Measurements from ENCODE around the gene SNX5. TPM values are rescaled to one million over a fixed set of nuclear protein-coding genes. Genes with fewer than 3 reads are reported as not detected.

Gene SNX5
- total and polyA plus RNA-seq, 10 of the 15 experiments (the other 5 are each of a cell fraction or from before 2014, with no cell fraction given) = 92.9 to 316 (median 245) TPM

GRCh38 chr20:17917832-17918618 is 50.6 kb downstream of the SNX5 start:
- H3K79me2 ChIP-seq (ENCODE audit: control insufficient read depth, insufficient read depth, low read length) = no peaks in the 10 kb centered on the region
- no peak overlapping the region for H3K4me2 ChIP-seq (ENCODE audit: control insufficient read depth, insufficient read depth)
- no peaks in the 10 kb centered on the region for H3K9me3 ChIP-seq (replicated peaks; ENCODE audit: control insufficient read depth, insufficient read depth, low read length)
- in situ Hi-C loops (cut with MboI) = no loop called here
- POLR2A ChIA-PET = no interaction called here
- no peaks in the 10 kb centered on the region for H3K4me1 ChIP-seq (ENCODE audit: control insufficient read depth, insufficient read depth, low read length)
- no peak for ATAC-seq
- no peak overlapping the region for H3K27ac ChIP-seq (ENCODE audit: control insufficient read depth, insufficient read depth)
- intact Hi-C loops (cut with micrococcal nuclease; ENCODE audit: unreplicated experiment) = no loop called here
- CTCF ChIA-PET = no interaction called here
- no peak for DNase-seq (ENCODE audit: low read depth, low spot score)
- H3K4me3 ChIP-seq = no peak overlapping the region
- no peaks in the 10 kb centered on the region for H3K27me3 ChIP-seq (replicated peaks in 1 of 2; ENCODE audit: control insufficient read depth in 2 of 2, insufficient read depth in 2 of 2, low read length in 1 of 2)
- no peak overlapping the region for H3K9ac ChIP-seq (ENCODE audit: control insufficient read depth, insufficient read depth, low read length)
- no peaks in the 10 kb centered on the region for H3K36me3 ChIP-seq (ENCODE audit: control insufficient read depth in 2 of 2, insufficient read depth in 2 of 2, low read length in 1 of 2)
- RAD21 ChIA-PET (ENCODE audit: unreplicated experiment) = no interaction called here
- TF ChIP-seq DPF2 (IDR thresholded peaks at IDR 0.05) (no peak), MEF2A (IDR thresholded peaks at IDR 0.05; ENCODE audit: insufficient read depth, low read depth, low read length) (no peak), BACH1 (IDR thresholded peaks at IDR 0.05; ENCODE audit: borderline replicate concordance) (no peak), CUX1 (IDR thresholded peaks at IDR 0.05; ENCODE audit: insufficient replicate concordance, low read depth, low read length) (no peak), EED (IDR thresholded peaks at IDR 0.05; ENCODE audit: low read depth) (no peak), SMAD5 (IDR thresholded peaks at IDR 0.05; ENCODE audit: low read depth) (no peak), ZBED1 (IDR thresholded peaks at IDR 0.05; ENCODE audit: borderline replicate concordance) (no peak)
- TF ChIP-seq, protein P1, sequence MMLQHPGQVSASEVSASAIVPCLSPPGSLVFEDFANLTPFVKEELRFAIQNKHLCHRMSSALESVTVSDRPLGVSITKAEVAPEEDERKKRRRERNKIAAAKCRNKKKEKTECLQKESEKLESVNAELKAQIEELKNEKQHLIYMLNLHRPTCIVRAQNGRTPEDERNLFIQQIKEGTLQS (IDR thresholded peaks at IDR 0.05; ENCODE audit: borderline replicate concordance, extremely low read depth, low read depth, low read length) = no peak
- TF ChIP-seq, protein P2, sequence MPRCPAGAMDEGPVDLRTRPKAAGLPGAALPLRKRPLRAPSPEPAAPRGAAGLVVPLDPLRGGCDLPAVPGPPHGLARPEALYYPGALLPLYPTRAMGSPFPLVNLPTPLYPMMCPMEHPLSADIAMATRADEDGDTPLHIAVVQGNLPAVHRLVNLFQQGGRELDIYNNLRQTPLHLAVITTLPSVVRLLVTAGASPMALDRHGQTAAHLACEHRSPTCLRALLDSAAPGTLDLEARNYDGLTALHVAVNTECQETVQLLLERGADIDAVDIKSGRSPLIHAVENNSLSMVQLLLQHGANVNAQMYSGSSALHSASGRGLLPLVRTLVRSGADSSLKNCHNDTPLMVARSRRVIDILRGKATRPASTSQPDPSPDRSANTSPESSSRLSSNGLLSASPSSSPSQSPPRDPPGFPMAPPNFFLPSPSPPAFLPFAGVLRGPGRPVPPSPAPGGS (IDR thresholded peaks at IDR 0.05; ENCODE audit: borderline replicate concordance, insufficient read depth, low read depth, low read length, poor library complexity, severe bottlenecking) = no peak
- no peaks in the 10 kb centered on the region for H4K20me1 ChIP-seq (ENCODE audit: control insufficient read depth, insufficient read depth)
- WGBS (ENCODE audit: insufficient coverage, insufficient replicate concordance, low lambda C conversion rate, missing lambda C conversion rate) = 70% methylated on average over 7 of the region's 7 CpGs
- H2AFZ ChIP-seq (ENCODE audit: control insufficient read depth, low read depth, low read length) = no peak overlapping the region
- BruUV-seq (replicated peaks) = no TSS peak
- FAIRE-seq = no peak
- SMC1A ChIA-PET (ENCODE audit: uncharacterized antibody, unreplicated experiment) = interaction anchor here (0.5 kb wide), 1 partner anchor 195 kb away, joined by 3 read pairs; no protein-coding TSS in a partner anchor
